Natural killer cell (primary cell): ENCODE measurements around the gene UROC1. TPM values are rescaled to one million over a fixed set of nuclear protein-coding genes. Genes with fewer than 3 reads are reported as not detected.

Source experiments
- ATAC-seq, 3 donors: fragments of 150-1000 bp in 2 of 3; fragments of 200-7000 bp in 1 of 3; cut with Tn5 transposase; 1 replicate in 1 of 3; 2 replicates in 2 of 3; pipeline ENCODE4 v1.10.0; 2021; ENCODE audit warnings: mild to moderate bottlenecking in 2 of 3, moderate library complexity in 2 of 3
- DNase-seq, 2 donors: peaks; one replicate each; pipeline versions ENCODE4 v3.0.0 to v3.0.0-alpha.2; 2013 to 2021; ENCODE audit warnings: mixed read lengths in 1 of 2
- H3K27ac ChIP-seq: one replicate; pipeline ENCODE4 v1.5.1; 2013; ENCODE audit warnings: mild to moderate bottlenecking, low read length
- H3K27me3 ChIP-seq: one replicate; pipeline ENCODE4 v1.6.1; 2013; ENCODE audit warnings: low read length; ENCODE audit not compliant: control insufficient read depth, insufficient read depth
- H3K36me3 ChIP-seq: one replicate; pipeline ENCODE4 v1.6.1; 2013; ENCODE audit warnings: low read length; ENCODE audit not compliant: control insufficient read depth, insufficient read depth
- H3K4me1 ChIP-seq: one replicate; pipeline ENCODE4 v1.6.1; 2013; ENCODE audit warnings: low read length; ENCODE audit not compliant: control insufficient read depth, insufficient read depth
- H3K4me3 ChIP-seq: one replicate; pipeline ENCODE4 v1.5.1; 2013; ENCODE audit warnings: low read length
- H3K9me3 ChIP-seq: one replicate; pipeline ENCODE4 v1.6.1; 2013; ENCODE audit warnings: low read length; ENCODE audit not compliant: control insufficient read depth, insufficient read depth
- H3K27ac Mint-ChIP-seq, 2 donors: one replicate each; pipeline ENCODE4 v1.8.0; 2022; ENCODE audit warnings: mild to moderate bottlenecking in 2 of 2, mixed read lengths in 2 of 2, moderate library complexity in 1 of 2
- H3K27me3 Mint-ChIP-seq, 2 donors: one replicate each; pipeline ENCODE4 v1.8.0; 2022; ENCODE audit warnings: low read depth in 2 of 2, mixed read lengths in 2 of 2
- H3K36me3 Mint-ChIP-seq: one replicate; pipeline ENCODE4 v1.8.0; 2022; ENCODE audit warnings: mixed read lengths
- H3K4me1 Mint-ChIP-seq, 2 donors: one replicate each; pipeline ENCODE4 v1.8.0; 2022; ENCODE audit warnings: mixed read lengths in 2 of 2
- H3K4me3 Mint-ChIP-seq: one replicate; pipeline ENCODE4 v1.8.0; 2022; ENCODE audit warnings: mild to moderate bottlenecking, moderate library complexity, mixed read lengths
- H3K9me3 Mint-ChIP-seq, 2 donors: one replicate each; pipeline ENCODE4 v1.8.0; 2022; ENCODE audit warnings: mixed read lengths in 2 of 2
- CTCF ChIP-seq: fragments of 200-600 bp; IDR thresholded peaks from one replicate; pipeline ENCODE4 v1.8.0; 2022; ENCODE audit warnings: antibody characterized with exemption
- WGBS: methylation state at CpG from one replicate; pipeline ENCODE4 v1.1.7; 2013; ENCODE audit warnings: missing lambda C conversion rate; ENCODE audit not compliant: insufficient coverage; 5-methylcytosine and 5-hydroxymethylcytosine counted together
- intact Hi-C: fragments of 100-400 bp; cut with micrococcal nuclease; formaldehyde crosslinking; loops from one replicate; pipeline ENCODE4 v1.14.2; 2022
- total RNA-seq, 4 donors: library from RNA; stranded (reverse); fragments of 120-200 nt in 1 of 4; gene quantifications; one replicate each; pipeline versions ENCODE4 v1.2.3 to v1.2.4, GENCODE V29; 2013 to 2022

The UROC1 gene
- total RNA-seq, 3 donors from 2014 or later (not counting 1 experiment from before 2014, with no cell fraction given), result not detected

DNA sequence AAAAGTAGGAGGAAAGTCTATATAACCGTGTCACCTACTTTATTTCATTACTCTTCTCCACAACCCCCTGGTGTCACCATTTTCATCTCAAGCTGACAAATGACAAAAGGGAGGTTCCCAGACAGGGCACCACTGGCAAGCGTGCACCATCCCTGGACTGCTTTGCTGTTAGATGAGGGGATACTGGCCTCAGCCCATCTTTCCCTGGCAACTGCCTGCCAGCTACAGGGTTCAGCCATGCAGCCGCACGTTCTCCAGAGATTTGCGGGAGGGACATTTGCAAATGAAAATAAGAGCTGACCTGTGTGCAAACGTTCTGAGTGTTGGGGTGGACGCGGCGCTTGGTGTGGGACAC is 660 bp downstream of the UROC1 start:
- Histone ChIP-seq H3K4me1 (no peaks in the 10 kb centered on the region), H3K36me3 (no peaks in the 10 kb centered on the region), H3K4me3 (no peak overlapping the region), H3K27me3 (no peaks in the 10 kb centered on the region), H3K27ac (no peak overlapping the region), H3K9me3 (no peaks in the 10 kb centered on the region)
- DNase-seq, result no peak
- WGBS, result 95% methylated on average over 8 of the region's 9 CpGs
- H3K4me3 Mint-ChIP-seq, result no peak overlapping the region
- no peak for TF ChIP-seq CTCF
- no peak for ATAC-seq
- no peaks in the 10 kb centered on the region for H3K4me1 Mint-ChIP-seq
- peaks cover 0 to 2% of the 10 kb centered on the region in 2 donors for H3K27me3 Mint-ChIP-seq
- H3K9me3 Mint-ChIP-seq, result no peaks in the 10 kb centered on the region
- intact Hi-C loops, result no loop called here
- no peak overlapping the region for H3K27ac Mint-ChIP-seq
- no peaks in the 10 kb centered on the region for H3K36me3 Mint-ChIP-seq

DNA sequence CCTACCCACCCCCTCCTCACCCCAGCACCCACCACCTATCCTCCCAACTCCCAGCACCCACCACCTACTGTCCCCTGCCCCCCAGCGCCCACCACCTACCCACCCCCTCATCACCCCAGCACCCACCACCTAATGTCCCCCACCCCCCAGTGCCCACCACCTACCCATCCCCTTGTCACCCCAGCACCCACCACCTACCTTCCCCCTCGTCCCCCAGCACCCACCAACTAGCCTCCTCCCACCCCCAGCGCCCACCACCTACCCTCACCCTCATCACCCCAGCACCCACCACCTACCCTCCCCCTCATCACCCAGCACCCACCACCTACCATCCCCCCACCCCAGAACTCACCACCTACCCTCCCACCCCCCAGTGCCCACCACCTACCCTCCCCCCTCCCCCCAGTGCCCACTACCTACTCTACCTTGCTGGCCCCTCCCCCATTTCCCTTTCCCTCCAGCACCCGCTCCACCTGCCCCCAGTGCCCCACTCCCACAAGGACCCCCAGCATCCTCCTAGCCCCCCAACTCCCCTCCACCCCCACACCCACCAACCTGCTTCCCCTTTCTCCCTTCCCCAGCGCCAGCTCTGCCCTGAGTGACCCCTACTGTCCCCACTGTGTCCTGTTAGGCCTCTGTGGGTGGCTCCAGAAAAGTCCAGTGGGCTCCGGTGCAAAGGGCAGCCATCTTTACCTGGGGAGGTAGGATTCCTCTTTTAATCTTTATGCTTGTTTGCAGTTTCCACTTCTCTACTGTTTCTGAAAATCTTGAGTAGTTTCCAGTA is 1.2 kb downstream of the UROC1 start:
- no peak for ATAC-seq
- no peaks in the 10 kb centered on the region for H3K9me3 ChIP-seq
- Mint-ChIP-seq H3K4me1 (no peaks in the 10 kb centered on the region), H3K4me3 (no peak overlapping the region), H3K27ac (no peak overlapping the region), H3K36me3 (no peaks in the 10 kb centered on the region), H3K9me3 (no peaks in the 10 kb centered on the region), H3K27me3 (peaks cover 0 to 2% of the 10 kb centered on the region in 2 donors)
- no peak for TF ChIP-seq CTCF
- DNase-seq, result no peak
- intact Hi-C loops, result no loop called here
- no peak overlapping the region for H3K4me3 ChIP-seq
- H3K27ac ChIP-seq, result no peak overlapping the region
- no peaks in the 10 kb centered on the region for H3K4me1 ChIP-seq
- H3K27me3 ChIP-seq, result no peaks in the 10 kb centered on the region
- WGBS, result 79% methylated on average over 5 of the region's 6 CpGs
- H3K36me3 ChIP-seq, result no peaks in the 10 kb centered on the region

GRCh38 chr3:126515066-126515706 is 2.4 kb downstream of the UROC1 start:
- WGBS, result 94% methylated on average over 8 of the region's 8 CpGs
- Mint-ChIP-seq H3K27ac (no peak overlapping the region), H3K36me3 (no peaks in the 10 kb centered on the region), H3K4me1 (no peaks in the 10 kb centered on the region), H3K9me3 (no peaks in the 10 kb centered on the region), H3K27me3 (peaks cover 0 to 2% of the 10 kb centered on the region in 2 donors), H3K4me3 (no peak overlapping the region)
- TF ChIP-seq CTCF, result no peak
- no peak overlapping the region for H3K27ac ChIP-seq
- H3K9me3 ChIP-seq, result no peaks in the 10 kb centered on the region
- DNase-seq, result no peak
- no peaks in the 10 kb centered on the region for H3K4me1 ChIP-seq
- H3K27me3 ChIP-seq, result no peaks in the 10 kb centered on the region
- intact Hi-C loops, result no loop called here
- H3K36me3 ChIP-seq, result no peaks in the 10 kb centered on the region
- no peak for ATAC-seq
- H3K4me3 ChIP-seq, result no peak overlapping the region
